Activated T-cell treated with anti-CD3 and anti-CD28 coated beads, Interleukin-2, amount 50 U/mL, for 4 hours (primary cell): ENCODE data around the gene RBBP9. TPM values are rescaled to one million over a fixed set of nuclear protein-coding genes. Genes with fewer than 3 reads are reported as not detected.
"Not testable (repeated sequence)": the region's sequence is repeated elsewhere in the genome, so short reads cannot be mapped to it uniquely, and the experiment has no call there.

Experiments used
- ATAC-seq, 2 donors: fragments of 200-7000 bp; cut with Tn5 transposase; one replicate each; pipeline ENCODE4 v1.10.0; 2021
- DNase-seq: peaks from one replicate; pipeline ENCODE4 v3.0.0-alpha.2; 2020
- H3K27me3 Mint-ChIP-seq: one replicate; pipeline ENCODE4 v1.8.0; 2021; ENCODE audit warnings: low read depth, mixed read lengths
- H3K36me3 Mint-ChIP-seq: one replicate; pipeline ENCODE4 v1.8.0; 2022; ENCODE audit warnings: mixed read lengths; ENCODE audit not compliant: insufficient read depth
- H3K4me1 Mint-ChIP-seq: one replicate; pipeline ENCODE4 v1.8.0; 2021; ENCODE audit warnings: low read depth, mixed read lengths
- H3K4me3 Mint-ChIP-seq: one replicate; pipeline ENCODE4 v1.8.0; 2021; ENCODE audit warnings: mild to moderate bottlenecking, moderate library complexity, mixed read lengths
- H3K9me3 Mint-ChIP-seq: one replicate; pipeline ENCODE4 v1.8.0; 2021; ENCODE audit warnings: mixed read lengths
- total RNA-seq, 3 donors: library from RNA; stranded (reverse); gene quantifications; one replicate each; pipeline ENCODE4 v1.2.1, GENCODE V29; 2021

The RBBP9 gene
- total RNA-seq, 3 donors from 2014 or later, result 11.1 to 15.1 (median 12.3) TPM

- peaks cover 22% of the 10 kb centered on the region for H3K36me3 Mint-ChIP-seq
- H3K9me3 Mint-ChIP-seq, H3K4me3 Mint-ChIP-seq, DNase-seq, H3K4me1 Mint-ChIP-seq, ATAC-seq, H3K27me3 Mint-ChIP-seq: not testable (repeated sequence)
These were observed 25.0 kb upstream of the RBBP9 start for GRCh38 chr20:18522066-18522465.

GRCh38 chr20:18515973-18516372, 18.9 kb upstream of the RBBP9 start:
- H3K4me1 Mint-ChIP-seq, result peaks cover 22% of the 10 kb centered on the region
- H3K9me3 Mint-ChIP-seq, result no peaks in the 10 kb centered on the region
- no peaks in the 10 kb centered on the region for H3K27me3 Mint-ChIP-seq
- ATAC-seq, result no peak
- H3K36me3 Mint-ChIP-seq, result peaks cover 21% of the 10 kb centered on the region
- DNase-seq, result no peak
- no peak overlapping the region for H3K4me3 Mint-ChIP-seq

GRCh38 chr20:18514127-18514526, 17.1 kb upstream of the RBBP9 start:
- Mint-ChIP-seq H3K4me3 (no peak overlapping the region), H3K4me1 (peaks cover 40% of the 10 kb centered on the region), H3K9me3 (no peaks in the 10 kb centered on the region), H3K27me3 (no peaks in the 10 kb centered on the region), H3K36me3 (peaks cover 29% of the 10 kb centered on the region)
- ATAC-seq, result no peak
- no peak for DNase-seq

GRCh38 chr20:18513208-18513607, 16.2 kb upstream of the RBBP9 start:
- Mint-ChIP-seq H3K36me3 (peaks cover 29% of the 10 kb centered on the region), H3K4me3 (no peak overlapping the region)

GRCh38 chr20:18511571-18511970, 14.5 kb upstream of the RBBP9 start:
- peaks cover 31% of the 10 kb centered on the region for H3K36me3 Mint-ChIP-seq
- no peaks in the 10 kb centered on the region for H3K9me3 Mint-ChIP-seq
- no peak for ATAC-seq
- H3K4me3 Mint-ChIP-seq, result no peak overlapping the region
- no peak for DNase-seq
- H3K4me1 Mint-ChIP-seq, result peaks cover 59% of the 10 kb centered on the region
- H3K27me3 Mint-ChIP-seq, result no peaks in the 10 kb centered on the region

More at GRCh38 chr20:18513208-18513607, 16.2 kb upstream of the RBBP9 start:
- no peak for DNase-seq
- Mint-ChIP-seq H3K9me3 (no peaks in the 10 kb centered on the region), H3K27me3 (no peaks in the 10 kb centered on the region), H3K4me1 (peaks cover 48% of the 10 kb centered on the region)
- ATAC-seq, result no peak

GRCh38 chr20:18507218-18508191, 10.5 kb upstream of the RBBP9 start, which contains the start of gene SEC23B:
Gene SEC23B (plus strand): TSS chr20:18507940. CDS start chr20:18510836, 2,896 bp downstream.
- peak within 1 kb of the TSS; percentile 99 for H3K4me3 Mint-ChIP-seq
- ATAC-seq, result peak; percentile 95 to 96
- no peaks in the 10 kb centered on the region for H3K27me3 Mint-ChIP-seq
- H3K9me3 Mint-ChIP-seq, result no peaks in the 10 kb centered on the region
- peaks cover 21% of the 10 kb centered on the region for H3K36me3 Mint-ChIP-seq
- DNase-seq, result peak; percentile 97
- H3K4me1 Mint-ChIP-seq, result peaks cover 48% of the 10 kb centered on the region

- H3K4me3 Mint-ChIP-seq, result peak overlapping the region; percentile 99
- peaks cover 45% of the 10 kb centered on the region for H3K4me1 Mint-ChIP-seq
- no peaks in the 10 kb centered on the region for H3K9me3 Mint-ChIP-seq
- peaks cover 2% of the 10 kb centered on the region for H3K27me3 Mint-ChIP-seq
- H3K36me3 Mint-ChIP-seq, result peaks cover 17% of the 10 kb centered on the region
- DNase-seq, result no peak
- ATAC-seq, result no peak
These were observed 9.7 kb upstream of the RBBP9 start for GRCh38 chr20:18506744-18507143.

GRCh38 chr20:18504479-18505060, 7.5 kb upstream of the RBBP9 start:
- H3K9me3 Mint-ChIP-seq, result no peaks in the 10 kb centered on the region
- DNase-seq, result no peak
- peaks cover 2% of the 10 kb centered on the region for H3K36me3 Mint-ChIP-seq
- H3K4me3 Mint-ChIP-seq, result no peak overlapping the region
- peaks cover 24% of the 10 kb centered on the region for H3K4me1 Mint-ChIP-seq
- peaks cover 2% of the 10 kb centered on the region for H3K27me3 Mint-ChIP-seq
- no peak for ATAC-seq

- not testable (repeated sequence) for DNase-seq, H3K27me3 Mint-ChIP-seq, H3K4me1 Mint-ChIP-seq, H3K9me3 Mint-ChIP-seq, ATAC-seq, H3K4me3 Mint-ChIP-seq, H3K36me3 Mint-ChIP-seq
These were observed 4.6 kb upstream of the RBBP9 start for GRCh38 chr20:18501672-18502071.

- peaks cover 2% of the 10 kb centered on the region for H3K27me3 Mint-ChIP-seq
- peaks cover 13% of the 10 kb centered on the region for H3K4me1 Mint-ChIP-seq
- peak overlapping the region; percentile 92 for H3K4me3 Mint-ChIP-seq
- DNase-seq (no peak), ATAC-seq (no peak)
- H3K36me3 Mint-ChIP-seq, result peaks cover 8% of the 10 kb centered on the region
- no peaks in the 10 kb centered on the region for H3K9me3 Mint-ChIP-seq
These were observed 578 bp upstream of the RBBP9 start for GRCh38 chr20:18497603-18498002.

- ATAC-seq, result no peak
These were observed 983 bp downstream of the RBBP9 start for GRCh38 chr20:18496042-18496441.

GRCh38 chr20:18488301-18488700, 8.7 kb downstream of the RBBP9 start:
- Mint-ChIP-seq H3K36me3 (peaks cover 30% of the 10 kb centered on the region), H3K4me3 (no peak overlapping the region), H3K4me1 (no peaks in the 10 kb centered on the region)

More at GRCh38 chr20:18496042-18496441, 983 bp downstream of the RBBP9 start:
- Mint-ChIP-seq H3K36me3 (peaks cover 10% of the 10 kb centered on the region), H3K4me3 (peak overlapping the region; percentile 92), H3K4me1 (peaks cover 13% of the 10 kb centered on the region), H3K27me3 (no peaks in the 10 kb centered on the region), H3K9me3 (no peaks in the 10 kb centered on the region)
- no peak for DNase-seq

GRCh38 chr20:18481596-18481995, 15.4 kb downstream of the RBBP9 start:
- H3K27me3 Mint-ChIP-seq, result no peaks in the 10 kb centered on the region
- no peaks in the 10 kb centered on the region for H3K9me3 Mint-ChIP-seq
- H3K4me1 Mint-ChIP-seq, result no peaks in the 10 kb centered on the region
- no peak for ATAC-seq
- no peak for DNase-seq
- no peak overlapping the region for H3K4me3 Mint-ChIP-seq
- H3K36me3 Mint-ChIP-seq, result peaks cover 23% of the 10 kb centered on the region

More at GRCh38 chr20:18488301-18488700, 8.7 kb downstream of the RBBP9 start:
- Mint-ChIP-seq H3K27me3 (no peaks in the 10 kb centered on the region), H3K9me3 (no peaks in the 10 kb centered on the region)
- ATAC-seq (no peak), DNase-seq (no peak)

- Mint-ChIP-seq H3K36me3 (peaks cover 35% of the 10 kb centered on the region), H3K27me3 (no peaks in the 10 kb centered on the region), H3K4me1 (no peaks in the 10 kb centered on the region), H3K9me3 (no peaks in the 10 kb centered on the region), H3K4me3 (no peak overlapping the region)
- DNase-seq (no peak), ATAC-seq (no peak)
These were observed 19.2 kb downstream of the RBBP9 start for GRCh38 chr20:18477821-18478220.
